IMR-90 (cell line): Measurements from ENCODE around the gene UNC93A. TPM values are rescaled to one million over a fixed set of nuclear protein-coding genes. Genes with fewer than 3 reads are reported as not detected.
"Not testable (repeated sequence)": the region's sequence is repeated elsewhere in the genome, so short reads cannot be mapped to it uniquely, and the experiment has no call there.

Experiments used
- ATAC-seq: fragments of 200-7000 bp; cut with Tn5 transposase; 2 replicates; pipeline ENCODE4 v1.9.1; 2020; ENCODE audit warnings: low read depth, mild to moderate bottlenecking, moderate library complexity
- BruUV-seq: library from RNA; stranded (reverse); fragments of 400-500 nt; replicated peaks from 2 replicates; lab custom pipeline; 2021; lab: Mats Ljungman, UMichigan
- CTCF ChIA-PET: fragments of 300-600 bp; formaldehyde crosslinking; extraction: SDS; loops from one replicate; lab custom pipeline; 2021; ENCODE audit warnings: antibody characterized with exemption; lab: Yijun Ruan, JAX
- POLR2A ChIA-PET: fragments of 300-600 bp; sonication (Branson Sonifier 250); formaldehyde crosslinking; loops from one replicate; lab custom pipeline; 2022; ENCODE audit warnings: antibody characterized with exemption; ENCODE audit not compliant: unreplicated experiment; lab: Charles Lee
- DNase-seq: peaks from one replicate; pipeline ENCODE4 v3.0.0; 2013
- H2AFZ ChIP-seq: replicated peaks from 2 replicates; pipeline ENCODE3; 2013; ENCODE audit warnings: low read length, mild to moderate bottlenecking; ENCODE audit not compliant: poor library complexity
- H2AK5ac ChIP-seq: 2 replicates; pipeline ENCODE4 v1.6.1; 2013; ENCODE audit warnings: low read depth, low read length, inconsistent platforms
- H2AK9ac ChIP-seq: replicated peaks from 2 replicates; pipeline ENCODE3; 2013; ENCODE audit warnings: mild to moderate bottlenecking, low read depth, low read length, moderate library complexity; ENCODE audit not compliant: poor library complexity
- H2BK120ac ChIP-seq: 2 replicates; pipeline ENCODE4 v1.6.1; 2013; ENCODE audit warnings: low read depth, low read length, inconsistent platforms
- H2BK15ac ChIP-seq: 3 replicates; pipeline ENCODE4 v1.6.1; 2013; ENCODE audit warnings: low read depth, low read length, inconsistent platforms
- H2BK20ac ChIP-seq: 2 replicates; pipeline ENCODE4 v1.6.1; 2013; ENCODE audit warnings: low read depth, mild to moderate bottlenecking, inconsistent platforms, low read length, moderate library complexity
- H2BK5ac ChIP-seq: 2 replicates; pipeline ENCODE4 v1.6.1; 2013; ENCODE audit warnings: mild to moderate bottlenecking, low read depth, low read length, inconsistent platforms; ENCODE audit not compliant: poor library complexity, severe bottlenecking
- H3K14ac ChIP-seq: replicated peaks from 2 replicates; pipeline ENCODE4 v1.6.1; 2013; ENCODE audit warnings: low read depth, low read length, inconsistent platforms
- H3K18ac ChIP-seq: 2 replicates; pipeline ENCODE4 v1.6.1; 2013; ENCODE audit warnings: low read depth, low read length, control low read depth
- H3K23ac ChIP-seq: 2 replicates; pipeline ENCODE4 v1.6.1; 2013; ENCODE audit warnings: low read depth, low read length, inconsistent platforms
- H3K27ac ChIP-seq: 2 replicates; pipeline ENCODE4 v1.5.1; 2013; ENCODE audit warnings: mild to moderate bottlenecking, control low read depth, low read length; ENCODE audit not compliant: insufficient read depth
- H3K27me3 ChIP-seq: 2 replicates; pipeline ENCODE4 v1.6.1; 2013; ENCODE audit warnings: low read length; ENCODE audit not compliant: control insufficient read depth, insufficient read depth
- H3K36me3 ChIP-seq: 2 replicates; pipeline ENCODE4 v1.6.1; 2013; ENCODE audit warnings: low read length, mixed read lengths; ENCODE audit not compliant: control insufficient read depth, insufficient read depth
- H3K4ac ChIP-seq: 2 replicates; pipeline ENCODE4 v1.6.1; 2013; ENCODE audit warnings: low read depth, low read length, inconsistent platforms
- H3K4me1 ChIP-seq: 2 replicates; pipeline ENCODE4 v1.6.1; 2013; ENCODE audit warnings: low read length, mixed read lengths; ENCODE audit not compliant: control insufficient read depth, insufficient read depth
- H3K4me2 ChIP-seq: 2 replicates; pipeline ENCODE4 v1.6.1; 2013; ENCODE audit warnings: low read depth, mild to moderate bottlenecking, control low read depth, low read length, moderate library complexity
- H3K4me3 ChIP-seq: 2 replicates; pipeline ENCODE4 v1.5.1; 2013; ENCODE audit warnings: low read depth, mild to moderate bottlenecking, control low read depth, low read length, moderate library complexity; ENCODE audit not compliant: insufficient read depth
- H3K56ac ChIP-seq: 2 replicates; pipeline ENCODE4 v1.6.1; 2013; ENCODE audit warnings: low read length, inconsistent platforms; ENCODE audit not compliant: insufficient read depth; ENCODE audit errors: extremely low read depth
- H3K79me1 ChIP-seq, 2 experiments: 2 replicates each; pipeline ENCODE4 v1.6.1; 2013; ENCODE audit warnings: low read length in 2 of 2, inconsistent platforms in 1 of 2, low read depth in 1 of 2
- H3K9ac ChIP-seq: 2 replicates; pipeline ENCODE4 v1.6.1; 2013; ENCODE audit warnings: low read depth, low read length, control low read depth
- H3K9me1 ChIP-seq: 2 replicates; pipeline ENCODE4 v1.6.1; 2013; ENCODE audit warnings: low read length, inconsistent platforms; ENCODE audit not compliant: insufficient read depth
- H3K9me3 ChIP-seq: 2 replicates; pipeline ENCODE4 v1.6.1; 2013; ENCODE audit warnings: low read length; ENCODE audit not compliant: control insufficient read depth, insufficient read depth
- H4K20me1 ChIP-seq: 2 replicates; pipeline ENCODE4 v1.6.1; 2013; ENCODE audit warnings: low read length, inconsistent platforms; ENCODE audit not compliant: insufficient read depth
- H4K5ac ChIP-seq: 2 replicates; pipeline ENCODE4 v1.6.1; 2013; ENCODE audit warnings: mild to moderate bottlenecking, low read depth, low read length, control low read depth
- H4K8ac ChIP-seq, 2 experiments: 2 replicates each; pipeline ENCODE4 v1.6.1; 2013; ENCODE audit warnings: low read depth in 2 of 2, low read length in 2 of 2, control low read depth in 1 of 2, inconsistent platforms in 1 of 2
- H4K91ac ChIP-seq: 2 replicates; pipeline ENCODE4 v1.6.1; 2013; ENCODE audit warnings: low read depth, low read length, inconsistent platforms; ENCODE audit not compliant: insufficient read depth
- CTCF ChIP-seq: conservative IDR thresholded peaks from 2 replicates; pipeline ENCODE4 v1.5.1; 2012; ENCODE audit warnings: mild to moderate bottlenecking, low read depth, low read length, improper control_type of control experiment
- RAD21 ChIP-seq: IDR thresholded peaks from 2 replicates; pipeline ENCODE4 v1.6.1; 2012; ENCODE audit warnings: low read length, improper control_type of control experiment
- WGBS, 2 experiments: methylation state at CpG; one replicate each; pipeline versions ENCODE4 v1.1.5 to v1.1.7; 2013; ENCODE audit warnings: missing lambda C conversion rate in 2 of 2; ENCODE audit not compliant: insufficient read length in 1 of 2; ENCODE audit errors: extremely low coverage in 2 of 2; 5-methylcytosine and 5-hydroxymethylcytosine counted together
- dilution Hi-C: fragments of 300-500 bp; cut with HindIII; formaldehyde crosslinking; loops from one replicate; pipeline ENCODE4 v1.14.3; 2018; ENCODE audit warnings: low sequenced_read_pairs; ENCODE audit not compliant: unreplicated experiment
- in situ Hi-C: fragments of 300-500 bp; cut with MboI; formaldehyde crosslinking; loops from 3 replicates; pipeline ENCODE4 v1.14.3; 2019; ENCODE audit warnings: low sequenced_read_pairs, inconsistent platforms, mixed read lengths
- intact Hi-C: fragments of 100-400 bp; cut with micrococcal nuclease; formaldehyde crosslinking; loops from 2 replicates; pipeline ENCODE4 v1.10.0; 2022
- polyA plus RNA-seq, 3 experiments: library from polyadenylated mRNA; depleted of rRNA; stranded (reverse); fragments of >200 nt; gene quantifications; 2 replicates each; pipeline ENCODE4 v1.2.3, GENCODE V29; 2012; ENCODE audit warnings: low replicate concordance in 1 of 3
- total RNA-seq: library from RNA; depleted of rRNA; stranded (reverse); fragments of >200 nt; gene quantifications from 2 replicates; pipeline ENCODE4 v1.2.3, GENCODE V29; 2012

The UNC93A gene
- total and polyA plus RNA-seq, 2 of the 4 experiments (the other 2 are of a cell fraction): not detected

DNA sequence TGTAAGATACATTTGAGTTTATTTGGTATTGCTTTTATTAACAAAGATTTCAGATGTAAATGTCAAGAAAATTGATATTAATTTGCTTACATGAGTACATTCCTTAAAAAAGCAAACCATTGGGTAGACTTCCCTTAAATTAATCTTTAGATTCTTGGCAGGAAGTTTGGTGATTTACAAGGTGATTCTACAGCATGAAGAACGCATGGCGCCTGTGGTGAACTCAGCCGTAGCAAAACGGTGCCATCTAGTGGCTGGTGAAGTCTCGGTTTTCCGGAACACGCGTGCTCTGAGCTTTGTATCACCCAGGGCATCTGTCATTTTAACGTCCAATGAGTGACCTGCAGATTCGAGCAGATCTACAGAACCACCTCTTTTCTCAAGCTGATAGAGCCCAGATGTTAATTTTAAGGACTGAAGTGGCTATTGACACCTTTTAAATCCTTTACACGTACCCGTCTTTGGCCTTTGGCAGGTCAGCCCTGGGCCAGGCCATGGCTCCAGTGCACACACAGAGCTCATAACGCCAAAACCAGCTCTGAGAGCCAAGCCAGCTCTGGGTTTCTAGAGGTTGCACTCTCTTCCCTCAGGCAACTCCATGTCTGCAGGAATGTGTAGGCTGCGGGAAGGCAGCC, 2.4 kb upstream of the UNC93A start:
- H2BK15ac ChIP-seq, H3K9me1 ChIP-seq, in situ Hi-C loops, H3K27me3 ChIP-seq, H3K4ac ChIP-seq, H3K4me3 ChIP-seq, H3K18ac ChIP-seq, H3K4me1 ChIP-seq, H3K36me3 ChIP-seq, H3K56ac ChIP-seq, H2BK5ac ChIP-seq, H2BK120ac ChIP-seq, H2BK20ac ChIP-seq, POLR2A ChIA-PET, dilution Hi-C loops, H3K9me3 ChIP-seq, H3K4me2 ChIP-seq, H2AFZ ChIP-seq, H3K79me1 ChIP-seq, H4K91ac ChIP-seq, H3K27ac ChIP-seq, H2AK5ac ChIP-seq, H3K23ac ChIP-seq, CTCF ChIA-PET, BruUV-seq, H3K14ac ChIP-seq, H4K20me1 ChIP-seq, H4K8ac ChIP-seq, H4K5ac ChIP-seq, H2AK9ac ChIP-seq, H3K9ac ChIP-seq: not testable (repeated sequence)
- ATAC-seq (peak; percentile 77), DNase-seq (peak; percentile 4)
- intact Hi-C loops: loop anchor here (2.0 kb wide), 1 partner anchor 610 kb away; no protein-coding TSS in a partner anchor
- TF ChIP-seq CTCF: peak; percentile 31; the same call in 1 of the 2 replicates
- peak; percentile 24 for TF ChIP-seq RAD21
- no CpG with 5 or more reads among the region's 14 CpGs for WGBS, 2 experiments

DNA sequence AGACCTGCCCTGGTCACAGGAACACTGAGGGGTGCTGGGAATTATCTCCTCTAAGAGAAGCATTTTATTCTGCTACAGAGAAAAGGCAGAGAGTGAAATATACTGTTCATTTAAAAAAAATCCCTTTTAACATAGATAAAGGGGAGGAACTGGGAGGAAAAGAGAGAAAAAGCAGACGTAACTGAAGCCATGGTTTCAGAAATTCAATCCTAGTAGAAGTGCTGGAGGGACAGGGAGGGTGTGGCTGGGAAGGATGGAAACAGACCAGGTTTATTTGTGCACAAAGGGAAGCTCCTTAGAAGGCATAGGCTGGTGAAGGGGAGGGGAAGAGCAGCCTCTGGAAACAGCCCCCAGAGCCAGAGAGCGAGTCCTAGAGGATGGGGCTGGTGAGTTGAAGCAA, 1.8 kb upstream of the UNC93A start:
- H3K27ac ChIP-seq, H3K56ac ChIP-seq, H4K8ac ChIP-seq, H3K4me3 ChIP-seq, CTCF ChIA-PET, H2AFZ ChIP-seq, H4K20me1 ChIP-seq, H3K4me1 ChIP-seq, H2AK9ac ChIP-seq, BruUV-seq, H2BK15ac ChIP-seq, H2BK5ac ChIP-seq, H3K4ac ChIP-seq, H3K14ac ChIP-seq, H4K5ac ChIP-seq, H3K9ac ChIP-seq, H2BK20ac ChIP-seq, ATAC-seq, H2BK120ac ChIP-seq, in situ Hi-C loops, dilution Hi-C loops, H3K36me3 ChIP-seq, DNase-seq, H3K79me1 ChIP-seq, H3K4me2 ChIP-seq, H2AK5ac ChIP-seq, H4K91ac ChIP-seq, H3K18ac ChIP-seq, H3K27me3 ChIP-seq, H3K9me1 ChIP-seq, POLR2A ChIA-PET, H3K23ac ChIP-seq: not testable (repeated sequence)
- intact Hi-C loops: loop anchor here (2.0 kb wide), 1 partner anchor 610 kb away; no protein-coding TSS in a partner anchor
- H3K9me3 ChIP-seq: peaks cover 15% of the 10 kb centered on the region
- WGBS, 2 experiments: no CpG with 5 or more reads among the region's 2 CpGs
